GM12865 (cell line): ENCODE data around the gene ASTN2.

Experiments
- DNase-seq: peaks from one replicate; pipeline ENCODE4 v3.0.0; 2010; ENCODE audit warnings: low read depth
- H3K4me3 ChIP-seq: 2 replicates; pipeline ENCODE4 v1.5.1; 2011; ENCODE audit warnings: mild to moderate bottlenecking, low read depth, low read length, control low read depth
- CTCF ChIP-seq: IDR thresholded peaks from 2 replicates; pipeline ENCODE4 v1.5.1; 2011; ENCODE audit warnings: low read length, control low read depth, low read depth, inconsistent platforms; ENCODE audit not compliant: insufficient read depth; ENCODE audit errors: missing control alignments

Gene ASTN2

GRCh38 chr9:117354997-117355396 is 59.9 kb downstream of the ASTN2 start:
- H3K4me3 ChIP-seq = no peak overlapping the region
- no peak for TF ChIP-seq CTCF
- DNase-seq = no peak

DNA sequence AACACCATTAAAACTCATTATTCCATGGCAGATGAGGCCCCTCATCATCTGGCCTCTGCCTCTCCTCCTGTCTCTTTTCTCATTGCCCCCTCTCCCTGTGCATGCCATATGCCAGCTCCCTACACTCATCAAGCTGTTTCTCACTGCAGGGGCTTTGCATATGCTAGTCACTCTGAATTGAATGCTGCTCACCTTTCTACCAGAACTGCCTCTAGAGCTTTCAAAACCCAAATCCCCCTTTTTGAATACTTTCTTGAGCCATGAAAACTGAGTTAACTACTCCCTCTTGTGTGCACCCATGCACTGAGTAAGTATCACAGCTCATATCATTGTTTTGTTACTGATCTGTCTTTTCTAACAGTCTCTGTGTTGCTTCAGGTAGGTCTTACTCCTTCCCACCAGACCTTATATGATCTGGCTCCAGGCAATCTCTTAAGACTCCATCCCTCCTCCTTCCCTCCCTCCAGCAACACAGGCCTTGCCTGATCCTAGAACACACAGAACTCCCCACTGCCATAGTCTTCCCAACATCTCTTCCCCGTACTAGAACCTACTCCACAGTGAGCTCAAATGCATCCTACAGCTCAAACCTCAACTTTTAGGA is 60.5 kb downstream of the ASTN2 start:
- no peak for DNase-seq
- no peak for TF ChIP-seq CTCF
- no peak overlapping the region for H3K4me3 ChIP-seq

DNA sequence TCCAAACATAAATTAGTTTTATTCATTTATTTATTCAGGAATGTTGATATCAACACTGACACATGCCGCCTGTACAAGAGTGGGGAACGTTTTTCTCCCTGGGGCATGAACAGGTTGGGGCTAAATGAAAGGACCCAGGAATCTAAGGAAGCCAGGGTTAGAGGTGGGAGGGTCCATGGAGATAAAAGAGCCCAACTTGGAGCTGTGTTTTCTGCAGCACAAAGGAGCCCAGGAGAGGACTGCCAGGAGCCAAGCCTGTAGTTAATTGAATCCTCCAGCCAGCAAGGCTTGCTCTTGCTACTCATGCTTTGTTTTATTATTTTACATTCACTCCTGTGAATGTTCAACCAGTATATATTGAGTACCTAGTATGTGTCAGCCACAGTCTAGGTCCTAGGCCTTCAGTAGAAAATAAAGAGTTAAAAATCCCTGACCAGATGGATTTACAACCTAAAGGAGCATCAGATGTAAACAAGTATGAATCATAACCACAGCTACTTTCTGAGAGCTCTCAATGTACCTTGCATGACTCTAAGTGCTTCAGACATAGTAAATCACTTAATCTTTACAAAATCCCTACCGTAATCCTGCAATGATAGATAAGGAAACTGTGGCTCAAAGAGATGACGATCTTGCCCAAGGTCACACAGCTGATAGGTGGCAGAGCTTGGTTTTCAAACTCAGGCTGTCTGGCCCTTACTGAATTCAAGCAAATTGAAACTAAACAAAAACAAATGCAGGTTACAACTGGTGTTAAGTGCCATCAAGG is 69.8 kb downstream of the ASTN2 start:
- DNase-seq = no peak
- no peak for TF ChIP-seq CTCF

GRCh38 chr9:117343427-117343826 is 71.4 kb downstream of the ASTN2 start:
- DNase-seq = no peak
- no peak for TF ChIP-seq CTCF

More for the DNA sequence above, 69.8 kb downstream of the ASTN2 start:
- H3K4me3 ChIP-seq = no peak overlapping the region

DNA sequence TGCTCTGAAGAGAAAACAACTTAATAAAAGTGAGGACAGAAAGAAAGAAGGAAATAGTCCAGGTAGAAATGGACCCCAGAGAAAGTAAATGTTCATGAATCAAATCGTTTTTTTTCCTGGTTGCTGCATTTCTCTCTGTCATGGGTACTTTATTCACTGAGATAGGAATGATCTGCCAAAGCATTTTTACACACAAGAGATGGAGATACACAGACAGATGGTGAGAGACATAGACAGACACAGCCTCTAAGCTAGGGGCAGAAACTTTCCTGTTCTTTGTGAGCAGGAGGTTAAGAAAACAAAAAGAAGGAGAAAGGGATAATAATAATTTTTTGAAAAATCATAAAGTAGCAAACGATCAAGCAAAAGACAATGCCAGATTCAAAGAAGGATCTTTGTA is 73.7 kb downstream of the ASTN2 start:
- no peak for DNase-seq
- no peak for TF ChIP-seq CTCF
- no peak overlapping the region for H3K4me3 ChIP-seq

More at GRCh38 chr9:117343427-117343826, 71.4 kb downstream of the ASTN2 start:
- no peak overlapping the region for H3K4me3 ChIP-seq

- DNase-seq = no peak
- TF ChIP-seq CTCF = no peak
- no peak overlapping the region for H3K4me3 ChIP-seq
Measured at GRCh38 chr9:117340422-117340821, 74.4 kb downstream of the ASTN2 start.
